Measurements from ENCODE around the gene NODAL. TPM values are rescaled to one million over a fixed set of nuclear protein-coding genes. Genes with fewer than 3 reads are reported as not detected.

The NODAL gene
- total RNA-seq, 1 experiment from 2014 or later = not detected

DNA sequence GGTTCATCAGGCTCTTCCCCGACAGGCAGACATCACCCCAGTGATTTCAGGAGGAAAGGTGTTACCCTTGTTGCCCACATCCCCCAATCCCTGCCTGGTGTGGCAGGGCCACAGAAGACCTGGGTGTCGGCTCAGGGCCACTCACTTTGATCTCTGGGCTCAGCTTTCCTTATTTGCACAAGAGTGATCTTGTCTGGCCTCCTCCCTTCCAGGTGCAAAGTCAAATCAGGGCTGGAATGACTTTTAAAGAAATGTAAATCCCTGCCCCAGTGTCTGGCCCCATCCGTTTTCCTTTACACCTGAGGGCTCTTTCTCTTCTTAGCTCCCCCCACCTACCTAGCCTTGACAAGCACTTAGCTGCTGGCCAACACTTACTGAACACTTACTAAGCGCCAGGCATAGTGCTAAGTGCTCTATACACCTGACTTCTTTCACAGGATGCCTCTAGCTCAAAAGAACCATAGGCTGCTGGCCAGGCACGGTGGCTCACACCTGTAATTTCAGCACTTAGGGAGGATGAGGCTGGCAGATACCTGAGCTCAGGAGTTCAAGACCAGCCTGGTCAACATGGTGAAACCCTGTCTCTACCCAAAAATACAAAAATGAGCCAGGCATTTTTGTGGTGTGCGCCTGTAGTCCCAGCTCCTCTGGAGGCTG lies 979 bp upstream of the NODAL start:
- no peak overlapping the region for H3K27ac ChIP-seq
- intact Hi-C loops (cut with micrococcal nuclease; ENCODE audit: unreplicated experiment) = no loop called here
- H3K9me3 ChIP-seq (ENCODE audit: insufficient read depth, low read depth) = no peaks in the 10 kb centered on the region
- H3K9me2 ChIP-seq (ENCODE audit: insufficient read depth) = no peaks in the 10 kb centered on the region
- H2AFZ ChIP-seq = no peak overlapping the region
- no peaks in the 10 kb centered on the region for H3K4me1 ChIP-seq (replicated peaks; ENCODE audit: insufficient read depth)
- no peak overlapping the region for H3K4me3 ChIP-seq
- no peaks in the 10 kb centered on the region for H3K36me3 ChIP-seq (ENCODE audit: low read depth)
- H3K79me2 ChIP-seq (ENCODE audit: low read depth) = no peaks in the 10 kb centered on the region
- no peaks in the 10 kb centered on the region for H4K20me1 ChIP-seq (ENCODE audit: insufficient read depth)
- no peak for TF ChIP-seq CTCF (conservative IDR thresholded peaks at IDR 0.05)
- ChIA-PET CTCF (no interaction called here), POLR2A (ENCODE audit: unreplicated experiment) (no interaction called here)
- peaks cover 16% of the 10 kb centered on the region for H3K27me3 ChIP-seq (ENCODE audit: insufficient read depth, low read depth)
- no peak for DNase-seq
- peaks cover 5% of the 10 kb centered on the region; the same call in 1 of the 2 replicates for H3F3A ChIP-seq (ENCODE audit: insufficient read depth, low read depth)
- H3K4me2 ChIP-seq = no peak overlapping the region
- no TSS peak for BruUV-seq (replicated peaks)

GRCh38 chr10:70441895-70442309 lies 421 bp upstream of the NODAL start:
- Histone ChIP-seq H3F3A (ENCODE audit: insufficient read depth, low read depth) (peaks cover 5% of the 10 kb centered on the region; the same call in 1 of the 2 replicates), H3K4me3 (no peak overlapping the region)

DNA sequence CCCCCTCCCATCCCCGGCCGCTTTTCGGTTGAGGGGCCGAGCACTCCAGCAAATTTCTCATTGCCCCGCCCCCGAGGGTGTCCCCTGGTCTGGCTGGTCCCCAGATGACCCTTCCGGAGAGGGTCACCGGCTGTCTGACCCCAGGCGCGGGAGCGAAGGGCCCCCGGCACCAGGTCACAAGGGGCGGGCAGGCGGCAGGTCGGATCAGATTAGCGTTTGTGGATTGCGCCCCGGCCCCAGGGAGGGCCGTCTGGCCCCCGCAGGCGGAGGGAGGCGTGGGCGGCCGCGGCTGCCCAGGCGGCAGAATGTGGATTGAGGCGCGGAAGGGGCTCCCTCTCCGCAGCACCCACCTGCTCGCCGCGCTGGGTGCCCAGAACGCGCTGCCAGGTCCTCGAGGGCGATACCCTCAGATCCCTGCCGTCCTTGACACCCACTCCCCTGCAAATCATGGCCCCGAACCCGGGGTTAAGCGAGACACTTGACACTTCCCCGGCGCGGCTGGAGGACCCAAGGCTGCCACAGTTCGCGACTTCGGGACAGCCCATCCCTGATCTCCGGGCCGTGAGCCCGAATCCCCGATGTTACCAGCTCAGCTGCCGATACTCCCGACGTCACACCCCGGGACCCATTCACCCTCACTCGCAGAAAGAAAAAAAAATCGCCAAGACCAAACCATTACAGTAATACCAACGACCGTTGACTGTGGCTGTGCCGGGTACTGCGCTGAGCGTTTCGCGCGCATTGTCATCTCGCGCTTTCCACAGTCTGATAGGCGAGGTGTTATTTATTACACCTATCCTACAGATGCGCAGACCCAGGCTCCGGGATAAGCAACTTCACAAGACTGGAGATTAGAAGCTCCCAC lies 953 bp downstream of the NODAL start:
- TF ChIP-seq CTCF (conservative IDR thresholded peaks at IDR 0.05) = no peak
- TF ChIP-seq EZH2 (IDR thresholded peaks at IDR 0.05; ENCODE audit: low read depth) = no peak
- no peaks in the 10 kb centered on the region for H3K79me2 ChIP-seq (ENCODE audit: low read depth)
- no peaks in the 10 kb centered on the region for H3K4me1 ChIP-seq (replicated peaks; ENCODE audit: insufficient read depth)
- POLR2A ChIA-PET (ENCODE audit: unreplicated experiment) = no interaction called here
- H3K27ac ChIP-seq = no peak overlapping the region
- peaks cover 5% of the 10 kb centered on the region; the same call in 1 of the 2 replicates for H3F3A ChIP-seq (ENCODE audit: insufficient read depth, low read depth)
- no peak overlapping the region for H3K4me2 ChIP-seq
- CTCF ChIA-PET = no interaction called here
- BruUV-seq (replicated peaks) = no TSS peak
- H3K36me3 ChIP-seq (ENCODE audit: low read depth) = no peaks in the 10 kb centered on the region
- no peaks in the 10 kb centered on the region for H4K20me1 ChIP-seq (ENCODE audit: insufficient read depth)
- H3K9me3 ChIP-seq (ENCODE audit: insufficient read depth, low read depth) = no peaks in the 10 kb centered on the region
- H2AFZ ChIP-seq = no peak overlapping the region
- no peak overlapping the region for H3K4me3 ChIP-seq
- no peak for DNase-seq
- no peaks in the 10 kb centered on the region for H3K9me2 ChIP-seq (ENCODE audit: insufficient read depth)
- intact Hi-C loops (cut with micrococcal nuclease; ENCODE audit: unreplicated experiment) = no loop called here
- H3K27me3 ChIP-seq (ENCODE audit: insufficient read depth, low read depth) = peaks cover 16% of the 10 kb centered on the region

More at GRCh38 chr10:70441895-70442309, 421 bp upstream of the NODAL start:
- Histone ChIP-seq H3K4me2 (no peak overlapping the region), H3K79me2 (ENCODE audit: low read depth) (no peaks in the 10 kb centered on the region), H3K27ac (no peak overlapping the region), H4K20me1 (ENCODE audit: insufficient read depth) (no peaks in the 10 kb centered on the region), H3K4me1 (replicated peaks; ENCODE audit: insufficient read depth) (no peaks in the 10 kb centered on the region), H3K9me2 (ENCODE audit: insufficient read depth) (no peaks in the 10 kb centered on the region), H3K9me3 (ENCODE audit: insufficient read depth, low read depth) (no peaks in the 10 kb centered on the region), H3K36me3 (ENCODE audit: low read depth) (no peaks in the 10 kb centered on the region), H2AFZ (no peak overlapping the region), H3K27me3 (ENCODE audit: insufficient read depth, low read depth) (peaks cover 16% of the 10 kb centered on the region)
- POLR2A ChIA-PET (ENCODE audit: unreplicated experiment) = no interaction called here
- intact Hi-C loops (cut with micrococcal nuclease; ENCODE audit: unreplicated experiment) = no loop called here
- TF ChIP-seq EZH2 (IDR thresholded peaks at IDR 0.05; ENCODE audit: low read depth) (no peak), CTCF (conservative IDR thresholded peaks at IDR 0.05) (no peak)
- no TSS peak for BruUV-seq (replicated peaks)
- CTCF ChIA-PET = no interaction called here
- DNase-seq = no peak
